ENCODE data around the gene KRT32.
"Not testable (repeated sequence)": the region's sequence is repeated elsewhere in the genome, so short reads cannot be mapped to it uniquely, and the experiment has no call there.

KRT32 gene

GRCh38 chr17:41463746-41464145 is 3.4 kb downstream of the KRT32 start:
- DNase-seq: no peak

- no peak for DNase-seq
Observed at GRCh38 chr17:41462705-41463104, 4.5 kb downstream of the KRT32 start.

GRCh38 chr17:41457676-41458075 is 9.5 kb downstream of the KRT32 start:
- no peak for DNase-seq

DNA sequence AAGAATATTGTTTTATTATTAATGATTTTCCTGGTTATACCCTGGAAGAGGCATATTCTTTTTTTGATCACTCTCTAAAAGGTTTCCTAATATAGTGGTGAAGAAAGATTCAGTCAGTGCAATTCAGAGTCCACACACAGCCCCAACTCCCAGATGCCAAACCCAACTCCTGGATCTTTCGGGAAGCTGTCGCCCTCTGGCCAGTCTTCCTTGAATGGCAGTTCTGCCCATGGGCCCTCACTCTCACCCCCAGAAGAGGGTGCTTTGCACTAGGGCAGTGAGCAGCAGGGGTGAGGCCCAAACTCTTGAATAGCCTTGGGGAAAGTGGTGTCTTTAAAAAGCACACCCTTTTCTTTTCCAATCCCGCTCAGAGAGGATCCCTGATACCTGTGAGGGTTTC is 11.0 kb downstream of the KRT32 start:
- no peak for DNase-seq

GRCh38 chr17:41455236-41455635 is 11.9 kb downstream of the KRT32 start:
- DNase-seq: no peak

DNA sequence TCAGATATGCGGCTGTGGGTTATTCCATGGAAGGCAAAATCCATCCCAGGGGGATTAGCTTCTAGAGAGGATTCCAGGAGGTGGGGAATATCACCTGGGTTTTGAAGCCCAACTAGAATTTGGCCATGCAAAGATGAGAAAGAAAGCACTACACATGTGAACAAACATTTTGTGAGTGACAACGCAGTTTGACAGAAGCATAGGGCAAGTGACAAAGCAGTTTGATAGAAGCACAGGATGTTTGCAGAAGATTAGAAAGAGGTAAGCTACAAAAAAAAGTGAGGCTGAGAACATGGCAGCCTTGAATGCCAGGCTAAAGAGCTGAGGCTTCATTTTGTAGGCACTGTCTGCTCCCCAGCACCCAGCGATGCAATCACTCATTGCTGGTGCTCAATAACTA is 14.1 kb downstream of the KRT32 start:
- DNase-seq: no peak

DNA sequence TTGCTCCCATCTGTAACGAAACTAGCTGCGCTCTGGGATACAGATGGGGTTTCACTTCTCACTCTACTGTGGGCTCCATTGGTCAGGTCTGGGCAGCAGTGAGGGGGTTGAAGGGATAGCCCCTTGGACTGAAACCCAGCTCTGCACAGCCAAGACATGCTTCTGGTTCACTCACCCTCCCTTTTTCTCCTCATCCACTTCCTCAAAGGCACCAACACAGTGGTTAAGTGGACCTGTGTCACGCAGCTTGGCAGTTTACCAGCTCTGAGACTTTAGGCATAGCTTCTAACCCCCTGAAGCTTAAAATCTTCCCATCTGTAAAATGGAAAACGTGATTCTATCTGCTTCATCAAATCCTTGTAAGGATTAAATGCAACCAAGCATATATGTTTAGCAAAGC is 14.9 kb downstream of the KRT32 start:
- no peak for DNase-seq

- no peak for DNase-seq
Observed at GRCh38 chr17:41451154-41451728, 15.9 kb downstream of the KRT32 start.

DNA sequence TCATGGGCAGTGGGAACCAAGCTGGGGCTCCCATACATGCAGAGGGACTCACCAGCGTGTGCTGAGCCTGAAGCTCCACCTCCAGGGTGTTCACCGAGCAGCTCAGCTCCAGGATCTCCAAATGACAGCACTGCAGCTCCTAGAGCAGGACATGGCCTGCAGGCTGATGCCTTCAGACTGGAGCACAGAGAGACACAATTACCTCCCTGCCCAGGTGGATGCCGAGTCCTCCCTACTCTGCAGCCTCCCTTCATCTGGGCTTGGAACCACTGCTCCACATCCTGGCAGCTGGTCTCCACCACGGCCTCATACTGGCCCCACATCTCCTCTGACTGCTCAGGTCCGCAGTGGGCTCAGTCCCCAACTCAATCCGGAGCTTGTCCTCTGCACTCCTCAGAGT is 18.2 kb downstream of the KRT32 start:
- no peak for DNase-seq

DNA sequence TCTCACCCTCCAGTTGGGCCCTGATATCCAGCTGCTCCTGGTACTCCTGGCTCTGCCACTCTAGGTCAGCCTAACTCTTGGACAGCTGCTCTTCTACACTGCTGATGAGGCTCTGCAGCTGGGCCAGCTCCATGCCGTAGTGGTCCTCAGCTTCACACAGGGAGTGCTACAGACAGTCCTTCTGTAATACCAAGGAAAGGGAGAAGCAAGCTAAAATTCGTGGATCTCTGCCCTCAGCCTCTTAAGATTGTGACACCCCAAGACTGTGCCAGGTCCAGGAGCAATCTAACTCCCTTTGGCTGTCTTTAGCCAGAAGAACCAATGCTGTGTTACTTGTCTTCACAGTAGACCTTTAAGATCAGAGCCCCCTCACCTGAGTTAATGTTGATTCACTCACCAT is 18.7 kb downstream of the KRT32 start:
- DNase-seq: no peak

- DNase-seq: no peak
Observed at GRCh38 chr17:41446806-41447205, 20.4 kb downstream of the KRT32 start.

GRCh38 chr17:41444640-41445039 is 22.5 kb downstream of the KRT32 start:
- no peak for DNase-seq

- no peak for DNase-seq
Observed at GRCh38 chr17:41444186-41444585, 23.0 kb downstream of the KRT32 start.

DNA sequence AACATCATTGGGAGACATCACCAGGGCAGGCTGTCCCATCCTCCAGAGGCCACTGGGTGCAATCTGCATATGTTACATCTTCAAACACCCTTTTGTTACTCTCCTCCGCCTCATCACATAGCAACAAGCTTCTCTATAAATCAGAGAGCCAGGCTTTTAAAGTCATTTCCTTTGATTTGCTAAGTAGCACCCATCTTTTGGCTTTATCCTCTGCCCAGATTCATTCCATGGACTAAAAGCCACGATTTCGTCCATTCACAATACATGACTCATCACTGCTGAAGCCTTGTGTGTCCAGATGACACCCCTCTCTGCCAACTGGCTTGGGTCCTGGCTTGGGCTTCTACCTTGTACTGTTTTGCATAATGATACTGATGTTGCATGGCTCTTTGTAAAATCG is 24.4 kb downstream of the KRT32 start:
- no peak for DNase-seq

GRCh38 chr17:41440531-41441033 is 26.6 kb downstream of the KRT32 start, which contains the start of gene KRT38:
Gene KRT38 (minus strand): TSS chr17:41440983. CDS start chr17:41440921, 62 bp downstream.
- DNase-seq: no peak

DNA sequence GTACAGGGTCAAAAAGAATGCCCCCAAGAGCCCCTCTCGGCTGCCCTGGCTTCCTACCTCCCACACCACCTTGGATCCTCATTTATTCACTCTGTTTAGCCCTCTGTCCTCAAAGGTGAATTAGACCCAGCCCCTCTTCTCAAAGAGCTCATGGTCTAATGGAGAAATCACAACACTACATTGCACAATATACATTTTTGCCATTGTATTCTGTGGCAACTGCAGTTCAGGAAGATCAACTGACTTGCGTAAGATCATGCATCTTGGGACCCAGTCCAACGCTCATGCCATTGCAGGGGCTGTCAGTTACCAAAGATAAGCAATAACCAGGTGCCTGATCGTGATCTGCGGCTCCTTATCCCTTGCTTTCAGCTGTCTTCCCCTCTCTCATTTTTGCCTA is 27.8 kb downstream of the KRT32 start:
- no peak for DNase-seq

GRCh38 chr17:41437769-41438168 is 29.4 kb downstream of the KRT32 start:
- DNase-seq: no peak

- no peak for DNase-seq
Observed at GRCh38 chr17:41437254-41437653, 29.9 kb downstream of the KRT32 start.

DNA sequence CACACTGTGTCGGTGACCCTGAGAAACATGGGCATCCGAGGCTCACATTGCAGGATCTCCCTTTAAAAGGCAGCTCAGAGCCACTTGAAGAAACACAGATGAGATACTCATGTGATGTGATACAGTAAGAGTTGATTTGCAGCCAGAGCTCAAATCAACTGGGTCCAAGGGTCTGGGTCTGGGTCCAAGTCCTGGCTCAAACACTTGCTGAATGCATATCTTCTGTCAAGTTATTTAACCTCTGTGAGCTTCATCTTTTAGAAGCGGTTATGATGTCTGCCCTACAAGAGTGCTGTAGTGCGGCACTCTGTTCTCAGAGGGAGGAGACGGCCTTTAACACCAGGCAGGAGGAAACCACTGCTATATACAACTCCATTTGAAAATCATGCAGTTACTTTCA is 32.8 kb downstream of the KRT32 start:
- DNase-seq: no peak

DNA sequence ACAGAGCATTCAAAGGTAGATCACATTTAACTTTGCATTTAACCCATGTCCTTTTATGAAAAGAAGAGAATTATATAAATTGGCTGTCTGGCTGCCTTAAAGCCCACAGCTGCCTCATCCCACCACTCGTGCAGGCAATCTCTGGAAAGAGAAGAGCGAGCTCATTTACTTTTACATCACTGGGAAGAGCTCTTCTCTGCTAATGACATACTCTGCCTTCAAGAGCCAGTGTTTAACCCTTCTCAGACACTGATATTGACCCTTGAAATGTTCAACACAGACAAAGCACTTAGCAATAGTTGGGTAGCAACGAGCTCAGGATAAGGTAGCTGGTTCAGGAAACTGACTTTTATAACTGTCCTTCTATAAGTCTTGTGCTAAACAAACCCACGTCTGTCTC is 33.2 kb downstream of the KRT32 start:
- DNase-seq: no peak

GRCh38 chr17:41433586-41433985 is 33.6 kb downstream of the KRT32 start:
- DNase-seq: no peak

DNA sequence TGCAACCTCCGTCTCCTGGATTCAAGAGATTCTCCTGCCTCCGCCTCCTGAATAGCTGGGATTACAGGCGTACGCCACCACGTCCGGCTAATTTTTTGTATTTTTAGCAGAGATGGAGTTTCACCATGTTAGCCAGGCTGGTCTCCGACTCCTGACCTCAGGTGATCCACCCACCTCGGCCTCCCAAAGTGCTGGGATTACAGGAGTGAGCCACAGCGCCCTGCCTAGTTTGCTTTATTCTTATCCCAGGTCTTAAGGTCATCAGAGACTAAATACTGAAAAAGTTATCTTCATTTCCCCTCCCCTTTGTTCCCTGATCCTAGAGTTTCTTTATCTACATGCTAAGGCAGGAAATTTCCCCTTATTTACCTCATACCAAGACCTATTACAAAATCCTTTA is 36.8 kb downstream of the KRT32 start:
- not testable (repeated sequence) for DNase-seq

GRCh38 chr17:41429667-41430066 is 37.5 kb downstream of the KRT32 start:
- no peak for DNase-seq

DNA sequence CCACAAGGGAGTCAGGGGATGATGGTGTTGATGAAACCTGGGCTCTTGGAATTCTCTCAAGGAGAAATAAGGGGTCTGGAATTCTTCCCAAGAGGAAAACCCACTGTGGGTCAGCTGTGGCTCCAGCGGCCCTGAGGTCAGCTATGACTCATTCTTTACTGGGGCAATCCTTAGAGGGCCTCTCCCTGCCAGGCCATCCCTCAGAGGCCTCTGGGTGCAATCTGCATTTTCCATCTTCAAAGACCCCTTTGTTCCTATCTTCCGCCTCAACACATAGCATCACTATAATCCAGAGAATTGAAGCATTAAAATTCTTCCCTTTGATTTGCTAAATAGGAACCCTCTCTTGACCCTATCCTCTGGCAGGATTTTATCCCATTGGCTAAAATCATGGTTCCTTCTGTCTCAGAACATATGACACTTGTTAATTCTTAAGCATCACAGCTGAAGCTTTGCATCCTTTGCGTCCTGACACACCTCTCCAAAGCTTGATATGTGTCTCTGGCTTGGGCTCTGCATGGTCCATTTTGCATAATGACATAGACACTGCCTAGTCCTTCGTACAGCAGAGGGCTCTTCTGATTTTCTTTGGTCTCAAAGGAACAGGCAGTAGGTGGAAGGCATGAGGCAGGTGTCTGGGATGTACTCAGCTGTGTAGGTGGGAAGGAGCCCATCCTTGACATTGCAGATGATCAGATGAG is 38.4 kb downstream of the KRT32 start:
- DNase-seq: no peak

DNA sequence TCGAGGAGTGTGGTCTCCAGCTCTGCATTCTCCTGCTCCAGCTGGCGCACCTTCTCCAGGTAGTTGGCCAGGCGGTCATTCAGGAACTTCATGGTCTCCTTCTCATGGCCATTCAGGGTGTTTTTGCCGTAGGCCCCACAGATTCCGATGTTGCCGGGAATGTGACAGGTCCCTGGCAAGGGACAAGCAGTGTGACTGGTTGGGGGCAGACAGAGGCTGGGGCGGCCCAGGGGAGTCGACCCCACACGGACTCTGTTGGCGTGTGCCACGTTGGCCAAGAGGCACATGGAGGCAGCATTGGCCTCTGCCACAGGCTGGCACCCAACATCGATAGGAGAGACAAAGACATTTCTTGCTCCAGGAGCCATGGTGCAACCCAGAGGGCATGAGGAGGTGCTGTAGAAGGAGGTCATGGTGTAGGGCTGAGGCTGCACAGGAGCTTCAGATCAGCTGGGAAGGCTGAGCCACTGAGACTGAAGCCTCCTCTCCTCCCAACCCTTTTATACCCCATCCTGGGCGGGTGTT is 43.0 kb downstream of the KRT32 start, which contains the start of gene KRT37:
Gene KRT37 (minus strand): TSS at position 475 of the 525 bp plus-strand sequence. CDS start 62 bp downstream, at position 413.
- DNase-seq: no peak

All from midbrain (tissue), 1 donor.